PFSK-1 (cell line): Measurements from ENCODE around the gene NFKBIE.

Source experiments
- POLR2AphosphoS5 ChIP-seq: IDR thresholded peaks from 2 replicates; pipeline ENCODE4 v1.6.1; 2012; ENCODE audit warnings: low read depth, mild to moderate bottlenecking, control low read depth, low read length, moderate library complexity
- SIN3A ChIP-seq: IDR thresholded peaks from 2 replicates; pipeline ENCODE4 v1.6.1; 2012; ENCODE audit warnings: mild to moderate bottlenecking, low read length, moderate library complexity, borderline replicate concordance; ENCODE audit not compliant: insufficient read depth
- TAF1 ChIP-seq: IDR thresholded peaks from 2 replicates; pipeline ENCODE4 v1.6.1; 2012; ENCODE audit warnings: low read length, control low read depth, borderline replicate concordance; ENCODE audit not compliant: insufficient read depth
- TF ChIP-seq, protein P1 (sequence below), 2 experiments: IDR thresholded peaks; 2 replicates each; pipeline versions ENCODE4 v1.6.1 to v1.8.0; 2011 to 2012; ENCODE audit warnings: low read depth in 2 of 2, low read length in 2 of 2, control low read depth in 1 of 2, inconsistent platforms in 1 of 2, mild to moderate bottlenecking in 1 of 2, moderate library complexity in 1 of 2; ENCODE audit not compliant: insufficient read depth in 1 of 2

DNA sequence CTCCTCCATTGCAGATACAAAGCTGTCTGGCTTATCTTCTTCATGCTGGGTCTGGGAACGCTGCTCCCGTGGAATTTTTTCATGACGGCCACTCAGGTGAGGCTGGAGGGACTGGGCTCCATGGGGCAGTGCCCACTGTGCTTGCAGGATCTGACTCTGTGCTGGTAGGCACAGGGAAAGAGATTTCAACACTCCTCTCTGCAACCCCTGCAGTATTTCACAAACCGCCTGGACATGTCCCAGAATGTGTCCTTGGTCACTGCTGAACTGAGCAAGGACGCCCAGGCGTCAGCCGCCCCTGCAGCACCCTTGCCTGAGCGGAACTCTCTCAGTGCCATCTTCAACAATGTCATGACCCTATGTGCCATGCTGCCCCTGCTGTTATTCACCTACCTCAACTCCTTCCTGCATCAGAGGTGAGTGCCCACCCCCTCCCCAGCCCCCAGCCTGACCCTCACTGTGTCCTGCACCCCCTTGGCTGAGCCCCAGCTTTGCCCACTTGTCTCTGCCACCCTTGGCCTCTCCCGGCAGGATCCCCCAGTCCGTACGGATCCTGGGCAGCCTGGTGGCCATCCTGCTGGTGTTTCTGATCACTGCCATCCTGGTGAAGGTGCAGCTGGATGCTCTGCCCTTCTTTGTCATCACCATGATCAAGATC is 35.8 kb downstream of the NFKBIE start:
- TF ChIP-seq, protein P1, sequence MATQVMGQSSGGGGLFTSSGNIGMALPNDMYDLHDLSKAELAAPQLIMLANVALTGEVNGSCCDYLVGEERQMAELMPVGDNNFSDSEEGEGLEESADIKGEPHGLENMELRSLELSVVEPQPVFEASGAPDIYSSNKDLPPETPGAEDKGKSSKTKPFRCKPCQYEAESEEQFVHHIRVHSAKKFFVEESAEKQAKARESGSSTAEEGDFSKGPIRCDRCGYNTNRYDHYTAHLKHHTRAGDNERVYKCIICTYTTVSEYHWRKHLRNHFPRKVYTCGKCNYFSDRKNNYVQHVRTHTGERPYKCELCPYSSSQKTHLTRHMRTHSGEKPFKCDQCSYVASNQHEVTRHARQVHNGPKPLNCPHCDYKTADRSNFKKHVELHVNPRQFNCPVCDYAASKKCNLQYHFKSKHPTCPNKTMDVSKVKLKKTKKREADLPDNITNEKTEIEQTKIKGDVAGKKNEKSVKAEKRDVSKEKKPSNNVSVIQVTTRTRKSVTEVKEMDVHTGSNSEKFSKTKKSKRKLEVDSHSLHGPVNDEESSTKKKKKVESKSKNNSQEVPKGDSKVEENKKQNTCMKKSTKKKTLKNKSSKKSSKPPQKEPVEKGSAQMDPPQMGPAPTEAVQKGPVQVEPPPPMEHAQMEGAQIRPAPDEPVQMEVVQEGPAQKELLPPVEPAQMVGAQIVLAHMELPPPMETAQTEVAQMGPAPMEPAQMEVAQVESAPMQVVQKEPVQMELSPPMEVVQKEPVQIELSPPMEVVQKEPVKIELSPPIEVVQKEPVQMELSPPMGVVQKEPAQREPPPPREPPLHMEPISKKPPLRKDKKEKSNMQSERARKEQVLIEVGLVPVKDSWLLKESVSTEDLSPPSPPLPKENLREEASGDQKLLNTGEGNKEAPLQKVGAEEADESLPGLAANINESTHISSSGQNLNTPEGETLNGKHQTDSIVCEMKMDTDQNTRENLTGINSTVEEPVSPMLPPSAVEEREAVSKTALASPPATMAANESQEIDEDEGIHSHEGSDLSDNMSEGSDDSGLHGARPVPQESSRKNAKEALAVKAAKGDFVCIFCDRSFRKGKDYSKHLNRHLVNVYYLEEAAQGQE (IDR thresholded peaks at IDR 0.05; ENCODE audit: insufficient read depth in 1 of 2, low read depth in 2 of 2, low read length in 2 of 2): no peak
- TF ChIP-seq POLR2AphosphoS5 (no peak), TAF1 (no peak), SIN3A (no peak)
